Measurements from ENCODE around the gene NPFFR1. TPM values are rescaled to one million over a fixed set of nuclear protein-coding genes. Genes with fewer than 3 reads are reported as not detected.

The NPFFR1 gene
- total RNA-seq, 4 donors from 2014 or later: 0.03 TPM; not detected in 3

- TF ChIP-seq POLR2A (IDR thresholded peaks at IDR 0.05) (no peak), CTCF (IDR thresholded peaks at IDR 0.05 in 4 of 5, conservative IDR thresholded peaks at IDR 0.05 in 1 of 5) (no peak)
- intact Hi-C loops (cut with DNase I; ENCODE audit: low total_unique reads) (loop anchor here (1.0 kb wide), 1 partner anchor 48 kb away; no protein-coding TSS in a partner anchor), in situ Hi-C loops (cut with MboI; ENCODE audit: low sequenced_read_pairs in 4 of 4) (no loop called here)
- Histone ChIP-seq H3K27me3 (no peaks in the 10 kb centered on the region), H3K4me1 (peaks cover 7 to 15% of the 10 kb centered on the region in 2 donors), H3K27ac (no peak overlapping the region), H3K36me3 (peaks cover 0 to 8% of the 10 kb centered on the region in 2 donors), H3K4me3 (no peak overlapping the region), H3K9me3 (no peaks in the 10 kb centered on the region)
- DNase-seq (no peak), ATAC-seq (no peak)
These were observed 16.7 kb upstream of the NPFFR1 start for GRCh38 chr10:70300461-70300860.

GRCh38 chr10:70299876-70300275 lies 16.1 kb upstream of the NPFFR1 start:
- intact Hi-C loops (cut with DNase I; ENCODE audit: low total_unique reads): loop anchor here (1.0 kb wide), 1 partner anchor 48 kb away; no protein-coding TSS in a partner anchor
- Histone ChIP-seq H3K4me3 (no peak overlapping the region), H3K36me3 (peaks cover 0 to 8% of the 10 kb centered on the region in 2 donors), H3K9me3 (no peaks in the 10 kb centered on the region), H3K4me1 (peaks cover 7 to 15% of the 10 kb centered on the region in 2 donors), H3K27me3 (no peaks in the 10 kb centered on the region), H3K27ac (no peak overlapping the region)
- DNase-seq: no peak
- ATAC-seq: no peak
- TF ChIP-seq CTCF (IDR thresholded peaks at IDR 0.05 in 4 of 5, conservative IDR thresholded peaks at IDR 0.05 in 1 of 5) (no peak), POLR2A (IDR thresholded peaks at IDR 0.05) (no peak)
- in situ Hi-C loops (cut with MboI; ENCODE audit: low sequenced_read_pairs in 4 of 4): no loop called here

GRCh38 chr10:70298393-70298792 lies 14.6 kb upstream of the NPFFR1 start:
- in situ Hi-C loops (cut with MboI; ENCODE audit: low sequenced_read_pairs in 4 of 4): no loop called here
- ATAC-seq (no peak), DNase-seq (no peak)
- Histone ChIP-seq H3K9me3 (no peaks in the 10 kb centered on the region), H3K27me3 (no peaks in the 10 kb centered on the region), H3K4me1 (peaks cover 7 to 15% of the 10 kb centered on the region in 2 donors), H3K4me3 (no peak overlapping the region), H3K27ac (no peak overlapping the region), H3K36me3 (peaks cover 0 to 8% of the 10 kb centered on the region in 2 donors)
- intact Hi-C loops (cut with DNase I; ENCODE audit: low total_unique reads): no loop called here
- TF ChIP-seq CTCF (IDR thresholded peaks at IDR 0.05 in 4 of 5, conservative IDR thresholded peaks at IDR 0.05 in 1 of 5) (no peak), POLR2A (IDR thresholded peaks at IDR 0.05) (no peak)

- no peak for ATAC-seq
- in situ Hi-C loops (cut with MboI; ENCODE audit: low sequenced_read_pairs in 4 of 4) (no loop called here), intact Hi-C loops (cut with DNase I; ENCODE audit: low total_unique reads) (loop anchor here (2.0 kb wide), 1 partner anchor 28 kb away; no protein-coding TSS in a partner anchor)
- TF ChIP-seq CTCF (IDR thresholded peaks at IDR 0.05 in 4 of 5, conservative IDR thresholded peaks at IDR 0.05 in 1 of 5): no peak
- no peak for TF ChIP-seq POLR2A (IDR thresholded peaks at IDR 0.05)
- H3K4me1 ChIP-seq: peaks cover 7 to 15% of the 10 kb centered on the region in 2 donors
- no peaks in the 10 kb centered on the region for H3K27me3 ChIP-seq
- no peak for DNase-seq
- H3K9me3 ChIP-seq: no peaks in the 10 kb centered on the region
- no peak overlapping the region for H3K4me3 ChIP-seq
- peak overlapping the region; percentile 69 to 85 (median 80) for H3K27ac ChIP-seq
- H3K36me3 ChIP-seq: peaks cover 0 to 8% of the 10 kb centered on the region in 2 donors
These were observed 13.4 kb upstream of the NPFFR1 start for GRCh38 chr10:70297224-70297623.
